NB4 (cell line): ENCODE data around the gene ZNF182.

Experiments
- CTCF ChIP-seq: IDR thresholded peaks from one replicate; pipeline ENCODE4 v1.5.1; 2012; ENCODE audit warnings: low read depth, low read length
- MYC ChIP-seq: IDR thresholded peaks from 2 replicates; pipeline ENCODE4 v1.6.1; 2011; ENCODE audit warnings: low read depth, low read length
- POLR2A ChIP-seq: IDR thresholded peaks from 2 replicates; pipeline ENCODE4 v1.6.1; 2011; ENCODE audit warnings: mild to moderate bottlenecking; ENCODE audit not compliant: insufficient read length; ENCODE audit errors: extremely low read depth
- TF ChIP-seq, protein P1 (sequence below): IDR thresholded peaks from 2 replicates; pipeline ENCODE4 v1.6.1; 2011; ENCODE audit warnings: low read depth, low read length

DNA sequence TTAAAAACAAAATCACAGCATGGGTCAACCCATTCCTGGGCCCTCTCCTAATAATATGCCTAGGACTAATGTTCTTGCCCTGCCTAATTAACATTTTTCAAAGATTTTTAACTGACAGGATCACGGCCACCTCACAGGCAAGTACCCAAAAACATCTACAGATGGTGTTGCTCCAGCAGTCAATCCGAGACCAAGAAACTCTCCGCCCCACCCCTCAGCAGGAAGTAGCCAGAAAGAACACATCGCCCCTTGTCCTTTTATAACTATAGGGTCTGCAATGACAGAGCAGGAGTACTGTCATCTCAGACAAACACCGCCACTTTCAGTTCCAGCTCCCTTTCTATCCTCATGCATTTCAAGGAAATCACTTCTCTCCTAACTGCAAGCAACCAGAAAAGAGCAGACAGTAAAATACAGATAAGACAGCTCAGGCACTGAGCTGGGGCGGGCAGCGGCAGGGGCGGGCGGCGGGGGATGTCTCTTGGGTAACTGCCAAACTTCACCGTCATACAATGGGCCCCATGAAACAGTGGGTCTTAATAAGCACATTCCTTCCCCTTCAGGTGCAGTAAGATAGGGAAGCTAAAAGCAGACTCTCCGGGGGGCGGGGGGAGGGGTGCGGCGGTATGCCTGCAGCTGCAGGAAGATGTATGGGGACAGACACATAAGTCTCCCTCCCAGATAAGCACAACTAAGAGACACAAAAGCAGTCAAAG is 67.4 kb downstream of the ZNF182 start:
- no peak for TF ChIP-seq CTCF
- TF ChIP-seq POLR2A, result no peak
- TF ChIP-seq, protein P1, sequence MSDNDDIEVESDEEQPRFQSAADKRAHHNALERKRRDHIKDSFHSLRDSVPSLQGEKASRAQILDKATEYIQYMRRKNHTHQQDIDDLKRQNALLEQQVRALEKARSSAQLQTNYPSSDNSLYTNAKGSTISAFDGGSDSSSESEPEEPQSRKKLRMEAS, result no peak
- TF ChIP-seq MYC, result no peak
